HG02623 (cell line): ENCODE results near the gene BTNL9.
"Not testable (repeated sequence)": the region's sequence is repeated elsewhere in the genome, so short reads cannot be mapped to it uniquely, and the experiment has no call there.

Source experiments
- ATAC-seq: cut with Tn5 transposase; IDR thresholded peaks from one replicate; pipeline ENCODE4 v1.9.1; 2021; ENCODE audit warnings: moderate library complexity; ENCODE audit not compliant: unreplicated experiment

BTNL9 gene

GRCh38 chr5:181042036-181042713, 2.1 kb downstream of the BTNL9 start:
- ATAC-seq = no peak

- no peak for ATAC-seq
Measured at GRCh38 chr5:181042722-181043121, 2.7 kb downstream of the BTNL9 start.

- ATAC-seq = no peak
Measured at GRCh38 chr5:181043285-181044092, 3.4 kb downstream of the BTNL9 start.

- no peak for ATAC-seq
Measured at GRCh38 chr5:181044093-181044599, 4.1 kb downstream of the BTNL9 start.

GRCh38 chr5:181044662-181045305, 4.7 kb downstream of the BTNL9 start:
- ATAC-seq = no peak

- ATAC-seq = no peak
Measured at GRCh38 chr5:181045316-181045715, 5.2 kb downstream of the BTNL9 start.

GRCh38 chr5:181045857-181046256, 5.8 kb downstream of the BTNL9 start:
- not testable (repeated sequence) for ATAC-seq

- no peak for ATAC-seq
Measured at GRCh38 chr5:181047288-181047687, 7.2 kb downstream of the BTNL9 start.

GRCh38 chr5:181047921-181048320, 7.9 kb downstream of the BTNL9 start:
- no peak for ATAC-seq

GRCh38 chr5:181050016-181050415, 9.9 kb downstream of the BTNL9 start:
- ATAC-seq = no peak

- no peak for ATAC-seq
Measured at GRCh38 chr5:181051841-181052671, 12.0 kb downstream of the BTNL9 start.

- no peak for ATAC-seq
Measured at GRCh38 chr5:181052672-181053487, 12.8 kb downstream of the BTNL9 start.

- ATAC-seq = no peak
Measured at GRCh38 chr5:181053488-181054121, 13.5 kb downstream of the BTNL9 start.

GRCh38 chr5:181054138-181054537, 14.1 kb downstream of the BTNL9 start:
- ATAC-seq = no peak

- no peak for ATAC-seq
Measured at GRCh38 chr5:181054871-181055459, 14.9 kb downstream of the BTNL9 start.

- no peak for ATAC-seq
Measured at GRCh38 chr5:181056431-181056830, 16.4 kb downstream of the BTNL9 start.

GRCh38 chr5:181058321-181058720, 18.3 kb downstream of the BTNL9 start:
- ATAC-seq = no peak

GRCh38 chr5:181058786-181059296, 18.8 kb downstream of the BTNL9 start:
- ATAC-seq = no peak
